ENCODE data around the gene PDE4D. TPM values are rescaled to one million over a fixed set of nuclear protein-coding genes. Genes with fewer than 3 reads are reported as not detected.

The PDE4D gene
- total RNA-seq, 1 experiment from 2014 or later = 62.6 TPM

- no peak for DNase-seq (ENCODE audit: low read depth, low spot score)
- in situ Hi-C loops (cut with HindIII; ENCODE audit: low pct_unique_long_range_greater_than_20kb, low sequenced_read_pairs) = no loop called here
Observed at GRCh38 chr5:59817536-59817935, 76.0 kb downstream of the PDE4D start.

- DNase-seq (ENCODE audit: low read depth, low spot score) = no peak
- in situ Hi-C loops (cut with HindIII; ENCODE audit: low pct_unique_long_range_greater_than_20kb, low sequenced_read_pairs) = no loop called here
Observed at GRCh38 chr5:59816654-59817300, 76.7 kb downstream of the PDE4D start.

GRCh38 chr5:59814537-59814872 lies 79.0 kb downstream of the PDE4D start:
- in situ Hi-C loops (cut with HindIII; ENCODE audit: low pct_unique_long_range_greater_than_20kb, low sequenced_read_pairs) = no loop called here
- DNase-seq (ENCODE audit: low read depth, low spot score) = no peak

GRCh38 chr5:59813761-59814536 lies 79.6 kb downstream of the PDE4D start:
- in situ Hi-C loops (cut with HindIII; ENCODE audit: low pct_unique_long_range_greater_than_20kb, low sequenced_read_pairs) = no loop called here
- DNase-seq (ENCODE audit: low read depth, low spot score) = peak; percentile 84

GRCh38 chr5:59810041-59810440 lies 83.5 kb downstream of the PDE4D start:
- DNase-seq (ENCODE audit: low read depth, low spot score) = peak; percentile 76
- in situ Hi-C loops (cut with HindIII; ENCODE audit: low pct_unique_long_range_greater_than_20kb, low sequenced_read_pairs) = no loop called here

- DNase-seq (ENCODE audit: low read depth, low spot score) = no peak
- in situ Hi-C loops (cut with HindIII; ENCODE audit: low pct_unique_long_range_greater_than_20kb, low sequenced_read_pairs) = no loop called here
Observed at GRCh38 chr5:59807806-59808205, 85.7 kb downstream of the PDE4D start.

GRCh38 chr5:59800347-59800893 lies 93.1 kb downstream of the PDE4D start:
- peak; percentile 68 for DNase-seq (ENCODE audit: low read depth, low spot score)
- in situ Hi-C loops (cut with HindIII; ENCODE audit: low pct_unique_long_range_greater_than_20kb, low sequenced_read_pairs) = no loop called here

- in situ Hi-C loops (cut with HindIII; ENCODE audit: low pct_unique_long_range_greater_than_20kb, low sequenced_read_pairs) = no loop called here
- DNase-seq (ENCODE audit: low read depth, low spot score) = peak; percentile 78
Observed at GRCh38 chr5:59799668-59800346, 93.7 kb downstream of the PDE4D start.

- in situ Hi-C loops (cut with HindIII; ENCODE audit: low pct_unique_long_range_greater_than_20kb, low sequenced_read_pairs) = no loop called here
- peak; percentile 49 for DNase-seq (ENCODE audit: low read depth, low spot score)
Observed at GRCh38 chr5:59798862-59799667, 94.5 kb downstream of the PDE4D start.

- in situ Hi-C loops (cut with HindIII; ENCODE audit: low pct_unique_long_range_greater_than_20kb, low sequenced_read_pairs) = no loop called here
- DNase-seq (ENCODE audit: low read depth, low spot score) = no peak
Observed at GRCh38 chr5:59795141-59795540, 98.4 kb downstream of the PDE4D start.

GRCh38 chr5:59792983-59793585 lies 100.4 kb downstream of the PDE4D start:
- in situ Hi-C loops (cut with HindIII; ENCODE audit: low pct_unique_long_range_greater_than_20kb, low sequenced_read_pairs) = no loop called here
- DNase-seq (ENCODE audit: low read depth, low spot score) = peak; percentile 58

GRCh38 chr5:59791617-59792016 lies 101.9 kb downstream of the PDE4D start:
- peak; percentile 53 for DNase-seq (ENCODE audit: low read depth, low spot score)
- in situ Hi-C loops (cut with HindIII; ENCODE audit: low pct_unique_long_range_greater_than_20kb, low sequenced_read_pairs) = no loop called here

- peak; percentile 94 for DNase-seq (ENCODE audit: low read depth, low spot score)
- in situ Hi-C loops (cut with HindIII; ENCODE audit: low pct_unique_long_range_greater_than_20kb, low sequenced_read_pairs) = no loop called here
Observed at GRCh38 chr5:59790776-59791475, 102.6 kb downstream of the PDE4D start.

GRCh38 chr5:59790376-59790775 lies 103.2 kb downstream of the PDE4D start:
- in situ Hi-C loops (cut with HindIII; ENCODE audit: low pct_unique_long_range_greater_than_20kb, low sequenced_read_pairs) = no loop called here
- DNase-seq (ENCODE audit: low read depth, low spot score) = peak; percentile 46

GRCh38 chr5:59789894-59790293 lies 103.6 kb downstream of the PDE4D start:
- peak; percentile 26 for DNase-seq (ENCODE audit: low read depth, low spot score)
- in situ Hi-C loops (cut with HindIII; ENCODE audit: low pct_unique_long_range_greater_than_20kb, low sequenced_read_pairs) = no loop called here

- in situ Hi-C loops (cut with HindIII; ENCODE audit: low pct_unique_long_range_greater_than_20kb, low sequenced_read_pairs) = no loop called here
- peak; percentile 82 for DNase-seq (ENCODE audit: low read depth, low spot score)
Observed at GRCh38 chr5:59789197-59789596, 104.3 kb downstream of the PDE4D start.

- in situ Hi-C loops (cut with HindIII; ENCODE audit: low pct_unique_long_range_greater_than_20kb, low sequenced_read_pairs) = no loop called here
- DNase-seq (ENCODE audit: low read depth, low spot score) = no peak
Observed at GRCh38 chr5:59786334-59786805, 107.2 kb downstream of the PDE4D start.

Measured in SK-MEL-5 (cell line).